H1 (cell line): Measurements from ENCODE around the gene NMD3. TPM values are rescaled to one million over a fixed set of nuclear protein-coding genes. Genes with fewer than 3 reads are reported as not detected.

ENCODE experiments used
- CTCF ChIA-PET: fragments of 300-600 bp; sonication (Branson Sonifier 250); formaldehyde crosslinking; loops from one replicate; lab custom pipeline; 2021; ENCODE audit not compliant: partially characterized antibody; lab: Charles Lee
- POLR2A ChIA-PET: fragments of 300-600 bp; sonication (Branson Sonifier 250); formaldehyde crosslinking; loops from one replicate; lab custom pipeline; 2021; ENCODE audit warnings: inconsistent platforms; ENCODE audit not compliant: partially characterized antibody; lab: Charles Lee
- DNase-seq, 2 experiments: peaks; one replicate each; pipeline versions ENCODE4 v3.0.0 to v3.0.0-alpha.2; 2010 to 2022; ENCODE audit warnings: low spot score in 2 of 2, low read depth in 1 of 2, mixed read lengths in 1 of 2
- FAIRE-seq: peaks from 2 replicates; lab custom pipeline; 2011; peaks lifted over from hg19 to GRCh38; lab: Jason Lieb, UNC
- H2AFZ ChIP-seq: 2 replicates; pipeline ENCODE4 v1.8.1; 2012; ENCODE audit warnings: low read length, inconsistent platforms
- H2AK5ac ChIP-seq: 2 replicates; pipeline ENCODE4 v1.6.1; 2013; ENCODE audit warnings: low read depth, low read length
- H2BK120ac ChIP-seq: replicated peaks from 2 replicates; pipeline ENCODE3; 2013; ENCODE audit warnings: low read depth, low read length, inconsistent platforms
- H2BK12ac ChIP-seq: 2 replicates; pipeline ENCODE4 v1.6.1; 2013; ENCODE audit warnings: low read depth, low read length
- H2BK15ac ChIP-seq: 2 replicates; pipeline ENCODE4 v1.6.1; 2013; ENCODE audit warnings: low read length
- H2BK20ac ChIP-seq: 2 replicates; pipeline ENCODE4 v1.6.1; 2013; ENCODE audit warnings: low read length
- H2BK5ac ChIP-seq: 2 replicates; pipeline ENCODE4 v1.6.1; 2013; ENCODE audit warnings: low read depth, low read length
- H3K14ac ChIP-seq: 2 replicates; pipeline ENCODE4 v1.6.1; 2013; ENCODE audit warnings: inconsistent platforms; ENCODE audit not compliant: insufficient read length
- H3K18ac ChIP-seq: 2 replicates; pipeline ENCODE4 v1.6.1; 2013; ENCODE audit warnings: low read length; ENCODE audit errors: extremely low read depth
- H3K23ac ChIP-seq: 2 replicates; pipeline ENCODE4 v1.6.1; 2013; ENCODE audit warnings: inconsistent platforms; ENCODE audit not compliant: insufficient read length
- H3K23me2 ChIP-seq: 2 replicates; pipeline ENCODE4 v1.6.1; 2013; ENCODE audit warnings: low read depth, low read length
- H3K27ac ChIP-seq: 2 replicates; pipeline ENCODE4 v1.6.1; 2011; ENCODE audit warnings: low read depth, low read length, inconsistent platforms
- H3K27me3 ChIP-seq, 4 experiments: replicated peaks in 1 of 4; 1 replicate in 1 of 4; 2 replicates in 3 of 4; pipeline versions ENCODE4 v1.6.1 to v1.8.1; 2011 to 2013; ENCODE audit warnings: low read length in 3 of 4, mild to moderate bottlenecking in 3 of 4, inconsistent platforms in 2 of 4, mixed read lengths in 2 of 4, moderate library complexity in 1 of 4; ENCODE audit not compliant: control insufficient read depth in 3 of 4, insufficient read depth in 3 of 4; ENCODE audit errors: extremely low read depth in 1 of 4
- H3K36me3 ChIP-seq, 4 experiments: 2 replicates each; pipeline versions ENCODE4 v1.6.1 to v1.8.1; 2011 to 2013; ENCODE audit warnings: mild to moderate bottlenecking in 4 of 4, low read length in 3 of 4, moderate library complexity in 2 of 4, control low read depth in 1 of 4, inconsistent platforms in 1 of 4; ENCODE audit not compliant: insufficient read depth in 4 of 4, control insufficient read depth in 2 of 4
- H3K4ac ChIP-seq: replicated peaks from 2 replicates; pipeline ENCODE3; 2013; ENCODE audit warnings: low read length, low read depth, mixed read lengths, inconsistent platforms; ENCODE audit not compliant: insufficient read length
- H3K4me1 ChIP-seq, 4 experiments: replicated peaks in 1 of 4; 1 replicate in 1 of 4; 2 replicates in 3 of 4; pipeline versions ENCODE4 v1.6.1 to v1.8.1; 2011 to 2013; ENCODE audit warnings: low read length in 3 of 4, inconsistent platforms in 2 of 4, mixed read lengths in 1 of 4; ENCODE audit not compliant: insufficient read depth in 4 of 4, control insufficient read depth in 3 of 4
- H3K4me2 ChIP-seq, 2 experiments: 2 replicates each; pipeline versions ENCODE4 v1.6.1 to v1.8.1; 2011 to 2013; ENCODE audit warnings: low read depth in 2 of 2, low read length in 2 of 2, control low read depth in 1 of 2, inconsistent platforms in 1 of 2, mild to moderate bottlenecking in 1 of 2; ENCODE audit not compliant: insufficient read depth in 1 of 2
- H3K4me3 ChIP-seq, 4 experiments: fragments of 200-600, 300-600 bp in 1 of 4; sonication (generic), shearing (Covaris generic), sonication (Bioruptor Twin) in 1 of 4; 2 replicates each; pipeline versions ENCODE4 v1.5.1 to v1.8.1; 2011 to 2016; ENCODE audit warnings: low read length in 4 of 4, low read depth in 3 of 4, control low read depth in 2 of 4, inconsistent platforms in 2 of 4, mild to moderate bottlenecking in 2 of 4, mixed read lengths in 1 of 4, moderate library complexity in 1 of 4; ENCODE audit not compliant: insufficient read depth in 2 of 4; ENCODE audit errors: extremely low read depth in 1 of 4
- H3K56ac ChIP-seq: replicated peaks from 2 replicates; pipeline ENCODE3; 2013; ENCODE audit warnings: low read depth, mild to moderate bottlenecking, mixed read lengths, low read length, inconsistent platforms; ENCODE audit not compliant: insufficient read length
- H3K79me1 ChIP-seq: 2 replicates; pipeline ENCODE4 v1.6.1; 2013; ENCODE audit warnings: low read depth, low read length, control low read depth
- H3K79me2 ChIP-seq, 2 experiments: 2 replicates each; pipeline versions ENCODE4 v1.6.1 to v1.8.1; 2012 to 2013; ENCODE audit warnings: low read length in 2 of 2, mild to moderate bottlenecking in 2 of 2, inconsistent platforms in 1 of 2; ENCODE audit not compliant: insufficient read depth in 2 of 2, control insufficient read depth in 1 of 2
- H3K9ac ChIP-seq, 4 experiments: replicated peaks in 1 of 4; 1 replicate in 1 of 4; 2 replicates in 3 of 4; pipeline versions ENCODE4 v1.6.1 to v1.8.1; 2011 to 2013; ENCODE audit warnings: low read depth in 3 of 4, low read length in 3 of 4, control low read depth in 2 of 4, mild to moderate bottlenecking in 2 of 4, moderate library complexity in 2 of 4, inconsistent platforms in 1 of 4; ENCODE audit errors: extremely low read depth in 1 of 4
- H3K9me3 ChIP-seq, 2 experiments: 2 replicates each; pipeline versions ENCODE4 v1.6.1 to v1.8.1; 2012 to 2013; ENCODE audit warnings: mild to moderate bottlenecking in 2 of 2, moderate library complexity in 2 of 2, control low read depth in 1 of 2, inconsistent platforms in 1 of 2, low read depth in 1 of 2, low read length in 1 of 2, mixed read lengths in 1 of 2; ENCODE audit not compliant: insufficient read depth in 2 of 2
- H4K20me1 ChIP-seq, 2 experiments: replicated peaks in 1 of 2; 2 replicates each; pipeline versions ENCODE3 to v1.8.1; 2011 to 2013; ENCODE audit warnings: inconsistent platforms in 2 of 2, low read length in 2 of 2, mild to moderate bottlenecking in 1 of 2; ENCODE audit not compliant: insufficient read depth in 2 of 2, control insufficient read depth in 1 of 2
- H4K5ac ChIP-seq: 2 replicates; pipeline ENCODE4 v1.6.1; 2013; ENCODE audit warnings: low read length, low read depth, mixed read lengths, inconsistent platforms; ENCODE audit not compliant: insufficient read length
- H4K8ac ChIP-seq: 2 replicates; pipeline ENCODE4 v1.8.0; 2013; ENCODE audit warnings: mild to moderate bottlenecking, moderate library complexity, low read length, inconsistent platforms; ENCODE audit not compliant: insufficient read depth; ENCODE audit errors: extremely low read depth
- H4K91ac ChIP-seq: replicated peaks from 2 replicates; pipeline ENCODE3; 2013; ENCODE audit warnings: low read length, mixed read lengths, inconsistent platforms; ENCODE audit not compliant: insufficient read length
- CEBPB ChIP-seq: IDR thresholded peaks from 2 replicates; pipeline ENCODE4 v1.6.1; 2012; ENCODE audit warnings: low read depth, low read length
- WGBS, 2 experiments: shearing (Covaris generic) in 1 of 2; methylation state at CpG; one replicate each; pipeline versions ENCODE4 v1.1.6 to v1.1.7; 2013 to 2015; ENCODE audit warnings: low lambda C conversion rate in 2 of 2, mixed read lengths in 2 of 2, inconsistent platforms in 1 of 2, low coverage in 1 of 2, missing lambda C conversion rate in 1 of 2; ENCODE audit not compliant: insufficient replicate concordance in 2 of 2, insufficient coverage in 1 of 2, insufficient read length in 1 of 2; ENCODE audit errors: extremely low coverage in 1 of 2, missing lambda C conversion rate in 1 of 2; 5-methylcytosine and 5-hydroxymethylcytosine counted together
- polyA plus RNA-seq, 7 experiments: library from polyadenylated mRNA; depleted of rRNA in 3 of 7; stranded (reverse) in 5 of 7; unstranded in 2 of 7; fragments of >200 nt in 5 of 7; fragments of 200-250 nt in 2 of 7; gene quantifications; 1 replicate in 5 of 7; 2 replicates in 1 of 7; 4 replicates in 1 of 7; pipeline versions ENCODE4 v1.2.1 to v1.2.3, GENCODE V29; 2011 to 2013; ENCODE audit warnings: missing spikeins in 2 of 7, mixed read lengths in 2 of 7
- total RNA-seq: library from RNA; stranded (reverse); fragmentation: NEBNext Ultra II Directional; extraction: Animal tissue kit (Norgen Biotek cat#: 25700); gene quantifications from 2 replicates; pipeline ENCODE4 v1.2.1, GENCODE V29; 2021
- TF ChIP-seq, protein P1 (sequence below): IDR thresholded peaks from 2 replicates; pipeline ENCODE4 v1.6.1; 2011; ENCODE audit warnings: low read depth, mild to moderate bottlenecking, low read length; ENCODE audit not compliant: insufficient read depth

NMD3 gene
- total and polyA plus RNA-seq, 2 of the 8 experiments (the other 6 are each of a cell fraction or from before 2014, with no cell fraction given), result 12.1 to 64.2 TPM

DNA sequence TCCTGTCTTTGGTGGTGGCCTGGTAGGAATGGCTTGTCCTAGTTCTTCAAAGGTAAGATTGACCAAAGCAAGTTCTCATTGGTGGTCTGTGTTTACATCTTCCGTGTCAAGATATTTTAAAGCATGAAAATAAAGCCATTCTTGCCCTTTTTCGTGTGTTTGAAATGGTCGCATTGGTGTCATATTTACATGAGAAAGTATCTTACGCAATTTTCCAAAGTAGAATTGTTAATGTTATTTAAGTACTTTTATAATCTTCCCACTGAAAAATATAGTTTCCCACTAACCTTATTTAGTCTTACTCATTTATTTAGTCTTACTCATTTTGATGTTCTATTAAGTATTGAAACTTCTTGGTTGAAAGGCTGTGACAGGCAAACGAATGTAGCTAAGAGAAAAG, 31.0 kb downstream of the NMD3 start:
- ChIA-PET POLR2A (no interaction called here), CTCF (interaction anchor here (0.8 kb wide), 1 partner anchor 174 kb away, joined by 4 read pairs; no protein-coding TSS in a partner anchor)
- Histone ChIP-seq H3K27me3 (no peaks in the 10 kb centered on the region), H3K14ac (no peak overlapping the region), H3K18ac (no peak overlapping the region), H2AFZ (no peak overlapping the region), H3K79me2 (no peaks in the 10 kb centered on the region), H3K23ac (no peak overlapping the region), H3K4me3 (no peak overlapping the region), H2BK15ac (no peak overlapping the region), H4K91ac (no peak overlapping the region), H2BK120ac (no peak overlapping the region), H4K5ac (no peak overlapping the region), H3K79me1 (no peaks in the 10 kb centered on the region), H2AK5ac (no peak overlapping the region), H3K36me3 (peaks cover 6 to 52% (median 31%) of the 10 kb centered on the region in 4 experiments), H3K9me3 (no peaks in the 10 kb centered on the region), H2BK12ac (no peak overlapping the region), H4K20me1 (peaks cover 0 to 2% of the 10 kb centered on the region in 2 experiments), H3K56ac (no peak overlapping the region), H3K27ac (no peak overlapping the region), H3K4me1 (no peaks in the 10 kb centered on the region), H3K9ac (no peak overlapping the region), H4K8ac (no peak overlapping the region), H2BK5ac (no peak overlapping the region), H3K4ac (no peak overlapping the region), H3K4me2 (no peak overlapping the region), H2BK20ac (no peak overlapping the region), H3K23me2 (no peaks in the 10 kb centered on the region)
- TF ChIP-seq CEBPB, result 0 out of 2 replicates have a peak, but pooled peaks have one; percentile 30
- TF ChIP-seq, protein P1, sequence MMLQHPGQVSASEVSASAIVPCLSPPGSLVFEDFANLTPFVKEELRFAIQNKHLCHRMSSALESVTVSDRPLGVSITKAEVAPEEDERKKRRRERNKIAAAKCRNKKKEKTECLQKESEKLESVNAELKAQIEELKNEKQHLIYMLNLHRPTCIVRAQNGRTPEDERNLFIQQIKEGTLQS, result no peak
- DNase-seq, result no peak
- 90% methylated on average over 5 of the region's 5 CpGs; no CpG with 5 or more reads in 1 of the 2 experiments for WGBS, 2 experiments
- no peak for FAIRE-seq
